ENCODE data around the gene HNRNPL. TPM values are rescaled to one million over a fixed set of nuclear protein-coding genes. Genes with fewer than 3 reads are reported as not detected.
"Not testable (repeated sequence)": the region's sequence is repeated elsewhere in the genome, so short reads cannot be mapped to it uniquely, and the experiment has no call there.

The HNRNPL gene
- total RNA-seq, 1 donor from 2014 or later = 444 TPM

DNA sequence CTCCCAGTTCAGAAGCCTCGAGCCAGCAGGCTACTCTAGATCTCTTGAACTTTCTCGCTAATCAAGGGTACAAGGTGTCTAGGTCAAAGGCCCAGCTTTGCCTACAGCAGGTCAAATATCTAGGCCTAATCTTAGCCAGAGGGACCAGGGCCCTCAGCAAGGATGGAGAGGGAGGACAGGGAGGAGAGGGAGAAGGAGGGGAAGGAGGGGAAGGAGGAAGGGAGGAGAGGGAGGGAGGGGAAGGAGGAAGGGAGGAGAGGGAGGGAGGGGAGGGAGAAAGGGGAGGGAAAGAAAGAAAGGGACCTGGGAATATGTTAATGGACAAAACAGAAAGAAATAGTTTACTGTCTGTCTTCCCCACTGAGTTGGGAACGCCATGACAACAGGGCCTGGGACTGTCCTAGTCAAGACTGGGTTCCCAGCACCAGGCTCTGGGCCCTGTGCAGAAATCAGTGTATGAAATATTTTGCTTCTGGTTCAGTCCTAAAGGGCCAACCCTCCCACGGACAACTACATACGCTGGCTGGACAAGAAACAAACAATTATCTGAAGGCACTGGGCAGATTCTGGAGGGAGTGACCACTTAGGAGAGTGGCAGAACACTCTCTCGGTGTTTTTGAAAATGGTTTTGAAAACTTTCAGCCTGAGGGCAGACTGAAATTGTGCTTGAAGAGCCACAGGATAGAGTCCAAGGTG, 22.8 kb downstream of the HNRNPL start:
- TF ChIP-seq CTCF (IDR thresholded peaks at IDR 0.05; ENCODE audit: unreplicated experiment) = no peak
- Mint-ChIP-seq H3K4me1 (ENCODE audit: low read depth) (peaks cover 12% of the 10 kb centered on the region), H3K27me3 (no peaks in the 10 kb centered on the region), H3K9me3 (ENCODE audit: low read depth) (no peaks in the 10 kb centered on the region), H3K4me3 (ENCODE audit: low read depth) (no peak overlapping the region), H3K36me3 (ENCODE audit: insufficient read depth) (peaks cover 30% of the 10 kb centered on the region), H3K27ac (no peak overlapping the region)
- DNase-seq (ENCODE audit: low spot score, unreplicated experiment) = no peak

GRCh38 chr19:38825936-38826335, 23.9 kb downstream of the HNRNPL start:
- H3K4me3 Mint-ChIP-seq (ENCODE audit: low read depth); H3K4me1 Mint-ChIP-seq (ENCODE audit: low read depth); H3K27me3 Mint-ChIP-seq; H3K9me3 Mint-ChIP-seq (ENCODE audit: low read depth); H3K27ac Mint-ChIP-seq; DNase-seq (ENCODE audit: low spot score, unreplicated experiment): not testable (repeated sequence)
- H3K36me3 Mint-ChIP-seq (ENCODE audit: insufficient read depth) = peaks cover 30% of the 10 kb centered on the region

- not testable (repeated sequence) for H3K9me3 Mint-ChIP-seq (ENCODE audit: low read depth); H3K4me3 Mint-ChIP-seq (ENCODE audit: low read depth); H3K27ac Mint-ChIP-seq; DNase-seq (ENCODE audit: low spot score, unreplicated experiment); H3K27me3 Mint-ChIP-seq
- H3K4me1 Mint-ChIP-seq (ENCODE audit: low read depth) = peaks cover 20% of the 10 kb centered on the region
- H3K36me3 Mint-ChIP-seq (ENCODE audit: insufficient read depth) = peaks cover 33% of the 10 kb centered on the region
Measured at GRCh38 chr19:38821230-38821825, 28.5 kb downstream of the HNRNPL start.

GRCh38 chr19:38819231-38819920, 30.4 kb downstream of the HNRNPL start:
- Mint-ChIP-seq H3K27ac (peak overlapping the region; percentile 78), H3K4me1 (ENCODE audit: low read depth) (peaks cover 20% of the 10 kb centered on the region), H3K4me3 (ENCODE audit: low read depth) (peak overlapping the region; percentile 11), H3K27me3 (no peaks in the 10 kb centered on the region), H3K36me3 (ENCODE audit: insufficient read depth) (peaks cover 35% of the 10 kb centered on the region), H3K9me3 (ENCODE audit: low read depth) (no peaks in the 10 kb centered on the region)
- TF ChIP-seq CTCF (IDR thresholded peaks at IDR 0.05; ENCODE audit: unreplicated experiment) = no peak
- no peak for DNase-seq (ENCODE audit: low spot score, unreplicated experiment)

DNA sequence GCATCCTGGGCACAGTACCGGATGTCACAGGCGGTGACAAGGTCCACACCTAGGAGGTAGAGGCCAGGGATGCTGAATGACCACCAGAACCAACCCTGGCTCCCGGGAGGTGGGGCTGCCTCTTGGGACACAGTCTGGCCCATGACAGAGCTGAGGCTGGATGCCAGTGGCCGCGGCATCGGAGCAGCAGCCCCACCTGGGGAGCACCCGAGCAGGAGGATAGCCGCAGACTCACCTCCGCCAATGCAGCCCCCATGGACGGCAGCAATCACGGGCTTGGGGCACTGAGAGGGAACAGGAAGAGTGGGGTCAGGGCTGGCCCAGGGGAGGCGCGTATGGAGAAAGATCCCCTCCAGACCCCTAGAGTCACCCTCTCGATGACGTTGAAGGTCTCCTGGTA, 32.7 kb downstream of the HNRNPL start:
- no peak overlapping the region for H3K27ac Mint-ChIP-seq
- peaks cover 17% of the 10 kb centered on the region for H3K36me3 Mint-ChIP-seq (ENCODE audit: insufficient read depth)
- no peaks in the 10 kb centered on the region for H3K9me3 Mint-ChIP-seq (ENCODE audit: low read depth)
- no peaks in the 10 kb centered on the region for H3K27me3 Mint-ChIP-seq
- DNase-seq (ENCODE audit: low spot score, unreplicated experiment) = no peak
- peaks cover 24% of the 10 kb centered on the region for H3K4me1 Mint-ChIP-seq (ENCODE audit: low read depth)
- TF ChIP-seq CTCF (IDR thresholded peaks at IDR 0.05; ENCODE audit: unreplicated experiment) = no peak
- H3K4me3 Mint-ChIP-seq (ENCODE audit: low read depth) = no peak overlapping the region

GRCh38 chr19:38816131-38816750, 33.5 kb downstream of the HNRNPL start:
- H3K36me3 Mint-ChIP-seq (ENCODE audit: insufficient read depth) = peaks cover 17% of the 10 kb centered on the region
- no peaks in the 10 kb centered on the region for H3K27me3 Mint-ChIP-seq
- H3K27ac Mint-ChIP-seq = no peak overlapping the region
- no peak for TF ChIP-seq CTCF (IDR thresholded peaks at IDR 0.05; ENCODE audit: unreplicated experiment)
- no peaks in the 10 kb centered on the region for H3K9me3 Mint-ChIP-seq (ENCODE audit: low read depth)
- DNase-seq (ENCODE audit: low spot score, unreplicated experiment) = no peak
- H3K4me1 Mint-ChIP-seq (ENCODE audit: low read depth) = peaks cover 24% of the 10 kb centered on the region
- H3K4me3 Mint-ChIP-seq (ENCODE audit: low read depth) = no peak overlapping the region

All from progenitor cell of endocrine pancreas (in vitro differentiated cells).